Measurements from ENCODE around the gene MPLKIP. TPM values are rescaled to one million over a fixed set of nuclear protein-coding genes. Genes with fewer than 3 reads are reported as not detected.

Gene MPLKIP
- total RNA-seq, 1 experiment from 2014 or later: 30.7 TPM

Small RNA genes within 50 kb of the gene (small RNA-seq; reads per million reads assigned to genes)
- gene AC006023.1 (not detected), gene AC006023.2 (not detected)

Other genes starting within 250 kb of the MPLKIP start
- 64.6 and 81.1 TPM in 2 replicates for gene CDK13, start 184.4 kb downstream of the MPLKIP start, total RNA-seq (2014; rRNA removed; shearing (Covaris generic); ENCODE audit: low replicate concordance)
- 0.14 and 0.48 TPM in 2 replicates for gene SUGCT, start 383 bp upstream of the MPLKIP start, total RNA-seq (2014; rRNA removed; shearing (Covaris generic); ENCODE audit: low replicate concordance)